Activated naive CD8-positive, alpha-beta T cell treated with anti-CD3 and anti-CD28 coated beads for 36 hours (primary cell): ENCODE measurements around the gene PDE2A. TPM values are rescaled to one million over a fixed set of nuclear protein-coding genes. Genes with fewer than 3 reads are reported as not detected.

Source experiments
- DNase-seq: peaks from one replicate; pipeline ENCODE4 v3.0.0; 2021
- H3K27ac Mint-ChIP-seq: one replicate; pipeline ENCODE4 v1.8.0; 2022; ENCODE audit warnings: mild to moderate bottlenecking, moderate library complexity, mixed read lengths
- H3K27me3 Mint-ChIP-seq: one replicate; pipeline ENCODE4 v1.8.0; 2022; ENCODE audit warnings: mild to moderate bottlenecking, mixed read lengths
- H3K36me3 Mint-ChIP-seq: one replicate; pipeline ENCODE4 v1.8.0; 2021; ENCODE audit warnings: mild to moderate bottlenecking, mixed read lengths
- H3K4me1 Mint-ChIP-seq: one replicate; pipeline ENCODE4 v1.8.0; 2021; ENCODE audit warnings: mixed read lengths
- H3K4me3 Mint-ChIP-seq: one replicate; pipeline ENCODE4 v1.8.0; 2022; ENCODE audit warnings: mild to moderate bottlenecking, moderate library complexity, mixed read lengths
- H3K9me3 Mint-ChIP-seq: one replicate; pipeline ENCODE4 v1.8.0; 2022; ENCODE audit warnings: mixed read lengths
- total RNA-seq, 2 experiments: library from RNA; stranded (reverse); gene quantifications; one replicate each; pipeline ENCODE4 v1.2.3, GENCODE V29; 2021

The PDE2A gene
- total RNA-seq, 2 experiments from 2014 or later = 0.37 to 0.42 TPM

DNA sequence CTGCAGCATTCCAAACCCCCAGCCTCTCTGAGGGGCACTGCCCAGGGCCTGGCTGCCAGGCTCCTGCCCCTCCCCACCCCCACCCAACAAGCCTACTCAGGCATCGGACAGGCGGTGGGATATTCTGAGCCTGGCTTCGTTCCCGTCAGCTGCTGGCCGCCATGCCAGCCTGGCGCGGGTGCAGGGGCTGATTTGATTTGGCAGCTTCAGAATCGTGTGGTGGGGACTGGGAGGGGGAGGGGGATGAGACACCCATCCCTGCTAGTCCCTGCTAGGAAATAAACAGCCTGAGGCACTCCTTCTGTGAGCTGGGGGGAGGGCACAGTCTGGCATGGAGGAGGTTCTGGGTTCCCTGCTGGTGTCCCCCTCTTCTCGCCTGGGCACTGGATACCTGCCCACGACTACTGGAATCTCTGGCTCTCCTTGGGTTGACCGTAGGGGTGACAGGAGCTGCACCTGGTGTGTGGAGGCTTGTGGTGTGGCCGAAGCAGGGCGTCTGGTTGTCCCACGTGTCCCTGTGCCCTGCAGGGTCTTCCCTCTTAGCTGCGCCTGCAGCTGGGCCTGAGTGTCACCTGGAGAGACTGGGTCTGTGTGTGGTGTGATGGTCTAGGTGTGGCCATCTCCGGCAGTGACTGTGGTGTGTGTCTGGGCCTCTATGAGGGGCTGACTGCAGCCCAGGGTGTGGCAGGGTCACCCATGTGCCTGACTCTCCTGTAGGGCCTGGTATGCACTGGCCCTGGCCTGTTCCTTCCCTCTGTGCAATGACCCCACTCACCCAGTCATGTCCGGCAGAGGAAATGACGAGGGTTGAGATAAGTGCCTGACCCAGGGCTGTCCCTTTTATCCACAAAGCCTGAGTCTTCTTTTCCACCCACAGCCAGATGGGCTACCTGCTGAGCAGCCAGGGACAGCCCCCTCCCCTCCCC, 42.2 kb downstream of the PDE2A start:
- Mint-ChIP-seq H3K4me3 (no peak overlapping the region), H3K36me3 (no peaks in the 10 kb centered on the region), H3K9me3 (no peaks in the 10 kb centered on the region), H3K27ac (no peak overlapping the region), H3K4me1 (no peaks in the 10 kb centered on the region), H3K27me3 (peaks cover 7% of the 10 kb centered on the region)
- no peak for DNase-seq

DNA sequence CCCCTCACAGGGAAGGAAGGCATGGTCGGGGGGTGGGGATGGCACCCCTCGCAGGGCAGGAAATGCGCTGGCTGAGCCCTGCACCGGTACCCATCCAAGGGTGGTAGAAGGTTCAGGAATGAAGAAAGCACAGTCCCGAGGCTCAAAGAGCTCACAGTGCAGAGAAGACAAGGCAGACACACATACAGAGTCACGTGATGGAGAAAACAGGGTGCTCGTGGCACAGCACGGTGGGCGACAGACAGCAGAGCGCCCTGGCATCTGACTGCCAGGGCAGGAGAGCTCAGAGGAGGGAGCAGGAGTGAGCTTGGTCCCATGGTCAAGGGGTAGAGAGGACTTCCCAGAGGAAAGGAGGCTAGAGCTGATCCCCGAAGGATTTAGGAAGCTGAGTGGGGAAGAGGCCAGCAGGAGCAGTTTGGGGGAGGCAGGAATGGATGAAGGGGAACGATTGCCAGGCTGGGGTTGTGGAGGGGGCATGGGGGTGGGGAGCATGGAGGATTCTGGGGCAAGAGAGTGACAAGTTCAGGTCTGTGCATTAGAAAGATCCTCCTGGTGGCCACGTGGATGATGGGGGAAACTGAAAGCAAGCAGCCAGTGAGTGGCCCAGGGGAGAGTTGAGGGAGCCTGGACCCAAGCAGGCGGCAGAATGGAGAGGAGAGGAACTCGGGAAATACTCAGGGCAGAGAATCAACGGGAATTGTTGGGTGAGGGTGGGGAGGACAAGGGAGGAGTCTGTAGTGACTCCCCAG, 43.9 kb downstream of the PDE2A start:
- Mint-ChIP-seq H3K27ac (no peak overlapping the region), H3K27me3 (peaks cover 3% of the 10 kb centered on the region), H3K9me3 (no peaks in the 10 kb centered on the region), H3K36me3 (no peaks in the 10 kb centered on the region), H3K4me3 (no peak overlapping the region), H3K4me1 (no peaks in the 10 kb centered on the region)
- no peak for DNase-seq

GRCh38 chr11:72629266-72629665, 45.0 kb downstream of the PDE2A start:
- H3K9me3 Mint-ChIP-seq = no peaks in the 10 kb centered on the region
- no peaks in the 10 kb centered on the region for H3K36me3 Mint-ChIP-seq
- peaks cover 3% of the 10 kb centered on the region for H3K27me3 Mint-ChIP-seq
- H3K4me3 Mint-ChIP-seq = no peak overlapping the region
- DNase-seq = no peak
- H3K4me1 Mint-ChIP-seq = no peaks in the 10 kb centered on the region
- H3K27ac Mint-ChIP-seq = no peak overlapping the region

DNA sequence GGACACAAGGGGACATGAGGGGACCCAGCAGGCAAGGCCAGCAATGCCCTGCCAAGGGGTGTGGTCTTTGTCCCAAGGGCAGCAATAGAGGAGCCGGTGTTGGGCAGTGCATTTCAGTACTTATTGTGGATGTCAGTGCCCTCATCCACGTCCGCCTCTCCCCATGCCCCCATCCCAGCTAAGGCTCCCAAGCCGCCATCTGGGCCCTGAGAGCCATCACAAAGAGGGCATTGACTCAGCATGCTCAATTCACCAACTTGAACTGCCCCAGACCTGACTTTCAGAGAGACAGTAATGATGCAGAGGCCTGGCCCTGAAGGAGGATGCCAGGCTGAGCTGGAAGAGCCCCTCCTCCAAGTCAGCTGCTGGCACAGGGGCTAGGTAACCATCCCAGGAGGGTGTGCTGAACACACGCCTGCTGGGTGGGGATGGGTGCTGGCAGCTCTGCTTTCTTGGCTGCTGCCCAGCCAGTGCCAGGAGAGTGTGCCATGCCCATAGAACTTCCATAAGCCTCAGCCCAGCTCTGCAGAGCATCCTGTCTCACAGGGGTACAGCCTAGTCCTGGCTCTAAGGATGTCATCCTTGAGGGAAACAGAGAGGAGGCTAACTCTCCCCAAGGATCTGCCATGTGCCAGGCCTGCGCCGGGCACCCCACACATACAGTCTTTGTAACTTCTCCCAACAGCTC, 46.5 kb downstream of the PDE2A start:
- H3K36me3 Mint-ChIP-seq = no peaks in the 10 kb centered on the region

DNA sequence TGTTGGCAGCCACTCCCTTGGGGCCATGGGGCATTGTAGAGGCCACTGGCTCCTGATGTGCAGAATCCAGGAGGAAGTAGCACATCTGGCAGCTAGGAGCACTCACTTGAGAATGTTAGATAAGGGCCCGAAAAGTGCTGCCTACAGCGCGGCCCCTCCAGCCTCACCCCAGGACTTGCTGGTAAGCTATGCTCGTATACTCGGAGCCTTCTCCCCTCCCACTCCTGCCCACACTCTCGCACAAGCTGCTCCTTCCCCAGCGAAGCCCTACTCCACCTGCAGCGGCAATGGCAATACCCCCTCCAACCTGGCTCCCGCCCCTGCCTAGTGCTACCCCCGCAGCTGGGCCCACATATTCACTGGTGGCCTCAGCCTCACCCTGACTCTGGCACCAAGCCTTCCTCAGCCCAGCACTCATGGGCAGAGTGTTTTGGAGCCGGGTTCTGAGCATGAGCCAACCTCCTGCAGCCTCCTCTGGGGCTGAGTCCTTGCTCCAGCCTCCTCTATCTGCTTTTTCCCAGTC, 47.7 kb downstream of the PDE2A start:
- Mint-ChIP-seq H3K27ac (no peak overlapping the region), H3K27me3 (no peaks in the 10 kb centered on the region), H3K36me3 (no peaks in the 10 kb centered on the region), H3K4me3 (no peak overlapping the region), H3K4me1 (peaks cover 5% of the 10 kb centered on the region), H3K9me3 (peaks cover 1% of the 10 kb centered on the region)
- no peak for DNase-seq

More for the DNA sequence above, 46.5 kb downstream of the PDE2A start:
- Mint-ChIP-seq H3K9me3 (no peaks in the 10 kb centered on the region), H3K4me3 (no peak overlapping the region), H3K27me3 (no peaks in the 10 kb centered on the region), H3K4me1 (peaks cover 2% of the 10 kb centered on the region), H3K27ac (no peak overlapping the region)
- DNase-seq = no peak

GRCh38 chr11:72625691-72626413, 48.4 kb downstream of the PDE2A start:
- Mint-ChIP-seq H3K9me3 (peaks cover 1% of the 10 kb centered on the region), H3K4me1 (peaks cover 10% of the 10 kb centered on the region), H3K36me3 (no peaks in the 10 kb centered on the region), H3K4me3 (no peak overlapping the region), H3K27me3 (no peaks in the 10 kb centered on the region), H3K27ac (no peak overlapping the region)
- DNase-seq = no peak

GRCh38 chr11:72624496-72625201, 49.6 kb downstream of the PDE2A start:
- Mint-ChIP-seq H3K4me3 (no peak overlapping the region), H3K9me3 (peaks cover 1% of the 10 kb centered on the region), H3K4me1 (peaks cover 13% of the 10 kb centered on the region), H3K27ac (no peak overlapping the region), H3K27me3 (no peaks in the 10 kb centered on the region), H3K36me3 (no peaks in the 10 kb centered on the region)
- no peak for DNase-seq

DNA sequence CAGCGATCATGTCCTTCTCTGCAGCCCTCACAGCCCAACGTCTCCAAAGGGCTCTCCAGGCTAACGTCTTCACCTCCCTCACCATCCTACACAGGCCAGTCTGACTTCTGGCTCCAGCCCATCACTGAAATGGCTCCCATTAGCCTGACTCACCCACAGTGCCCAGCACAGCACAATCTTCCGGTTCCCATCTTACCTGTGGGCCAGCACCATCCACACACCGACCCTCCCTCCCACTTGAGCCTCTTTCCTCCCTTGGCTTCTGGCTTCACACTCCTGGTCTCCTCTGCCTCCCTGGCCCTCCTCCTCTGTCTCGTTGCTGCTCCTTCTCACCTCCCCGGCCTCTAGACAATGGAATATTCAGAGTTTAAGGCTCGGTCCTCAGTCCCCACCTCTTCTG, 51.2 kb downstream of the PDE2A start:
- H3K27ac Mint-ChIP-seq = no peak overlapping the region

GRCh38 chr11:72621008-72621610, 53.1 kb downstream of the PDE2A start:
- Mint-ChIP-seq H3K27ac (no peak overlapping the region), H3K9me3 (peaks cover 1% of the 10 kb centered on the region), H3K4me1 (peaks cover 13% of the 10 kb centered on the region), H3K36me3 (no peaks in the 10 kb centered on the region), H3K27me3 (no peaks in the 10 kb centered on the region), H3K4me3 (no peak overlapping the region)
- DNase-seq = no peak

More for the DNA sequence above, 51.2 kb downstream of the PDE2A start:
- Mint-ChIP-seq H3K36me3 (no peaks in the 10 kb centered on the region), H3K4me1 (peaks cover 13% of the 10 kb centered on the region), H3K9me3 (peaks cover 1% of the 10 kb centered on the region), H3K4me3 (no peak overlapping the region), H3K27me3 (no peaks in the 10 kb centered on the region)
- no peak for DNase-seq

DNA sequence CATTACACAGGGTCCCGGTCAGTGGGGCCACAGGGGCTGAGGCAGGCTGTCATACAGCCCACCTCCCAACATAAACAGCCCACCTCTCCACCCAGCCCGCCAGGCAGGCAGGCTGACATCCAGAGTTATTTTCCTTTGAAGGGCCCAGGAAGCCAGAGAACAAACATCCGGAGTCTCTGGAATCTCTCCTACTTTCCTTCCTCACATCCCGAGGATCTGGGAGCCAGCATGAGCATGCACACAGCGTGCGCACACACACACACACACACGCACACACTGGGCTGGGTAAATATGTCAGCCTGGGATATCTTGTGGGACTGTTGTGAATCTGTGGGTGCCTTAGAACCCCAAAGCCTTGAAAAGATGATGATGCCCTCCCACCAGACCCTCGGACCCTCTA, 55.4 kb downstream of the PDE2A start:
- DNase-seq = no peak
- peaks cover 12% of the 10 kb centered on the region for H3K27me3 Mint-ChIP-seq
- H3K27ac Mint-ChIP-seq = no peak overlapping the region
- no peaks in the 10 kb centered on the region for H3K36me3 Mint-ChIP-seq
- H3K4me1 Mint-ChIP-seq = peaks cover 16% of the 10 kb centered on the region
- peaks cover 1% of the 10 kb centered on the region for H3K9me3 Mint-ChIP-seq
- H3K4me3 Mint-ChIP-seq = no peak overlapping the region

- H3K9me3 Mint-ChIP-seq = no peaks in the 10 kb centered on the region
- H3K4me1 Mint-ChIP-seq = peaks cover 14% of the 10 kb centered on the region
- H3K4me3 Mint-ChIP-seq = no peak overlapping the region
- H3K27ac Mint-ChIP-seq = no peak overlapping the region
- H3K27me3 Mint-ChIP-seq = peaks cover 20% of the 10 kb centered on the region
- no peaks in the 10 kb centered on the region for H3K36me3 Mint-ChIP-seq
- DNase-seq = no peak
Measured at GRCh38 chr11:72617080-72617762, 57.0 kb downstream of the PDE2A start.

DNA sequence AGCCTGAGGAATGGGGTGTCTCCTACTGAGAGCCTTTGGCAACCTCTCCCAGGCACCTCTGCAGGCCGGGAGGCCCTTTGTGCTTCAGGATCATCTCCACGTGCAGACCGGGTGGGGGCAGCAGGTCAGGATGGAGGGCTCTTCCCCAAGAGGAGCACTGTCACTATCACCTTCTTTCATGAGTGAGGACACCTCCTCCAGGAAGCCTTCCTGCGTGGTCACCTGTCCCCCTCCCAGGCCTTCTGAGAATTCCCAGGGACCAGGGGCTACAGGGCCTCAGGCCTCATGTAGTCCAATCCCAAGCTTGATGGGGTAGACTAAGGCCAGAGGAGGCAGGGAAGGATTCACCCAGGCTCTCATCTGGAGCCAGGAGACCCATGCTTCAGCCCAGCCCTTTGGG, 57.6 kb downstream of the PDE2A start:
- H3K4me1 Mint-ChIP-seq = peaks cover 11% of the 10 kb centered on the region
- no peak overlapping the region for H3K27ac Mint-ChIP-seq
- H3K4me3 Mint-ChIP-seq = no peak overlapping the region
- H3K36me3 Mint-ChIP-seq = no peaks in the 10 kb centered on the region
- DNase-seq = no peak
- peaks cover 20% of the 10 kb centered on the region for H3K27me3 Mint-ChIP-seq
- no peaks in the 10 kb centered on the region for H3K9me3 Mint-ChIP-seq

DNA sequence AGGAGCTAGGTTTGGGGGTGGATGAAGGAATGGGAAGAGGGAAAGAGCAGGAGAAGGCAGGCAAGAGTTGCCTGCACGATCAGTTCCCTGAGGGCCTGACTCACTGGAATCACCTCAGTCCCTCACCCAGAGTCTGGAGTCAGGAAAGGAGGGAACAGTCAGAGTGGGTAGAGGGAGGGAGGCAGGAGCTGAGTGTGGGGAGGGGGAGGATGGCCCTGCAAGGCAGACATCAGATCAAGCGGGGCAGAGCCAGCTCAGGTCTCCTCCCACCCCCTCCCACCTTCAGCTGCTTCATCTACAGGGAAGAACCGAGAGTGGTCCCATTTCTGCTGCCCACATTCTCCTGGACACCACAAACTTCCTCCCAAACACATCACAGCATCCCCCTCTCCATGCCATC, 58.9 kb downstream of the PDE2A start:
- no peak for DNase-seq
- H3K27me3 Mint-ChIP-seq = peaks cover 30% of the 10 kb centered on the region
- H3K27ac Mint-ChIP-seq = no peak overlapping the region
- peaks cover 3% of the 10 kb centered on the region for H3K4me1 Mint-ChIP-seq
- H3K9me3 Mint-ChIP-seq = no peaks in the 10 kb centered on the region
- H3K4me3 Mint-ChIP-seq = no peak overlapping the region
- H3K36me3 Mint-ChIP-seq = no peaks in the 10 kb centered on the region
